HG03460 (cell line): ENCODE results near the gene HSH2D.

Experiments used
- ATAC-seq: cut with Tn5 transposase; IDR thresholded peaks from one replicate; pipeline ENCODE4 v1.9.1; 2021; ENCODE audit not compliant: unreplicated experiment

Gene HSH2D

GRCh38 chr19:16191216-16191908, 47.9 kb downstream of the HSH2D start:
- no peak for ATAC-seq

DNA sequence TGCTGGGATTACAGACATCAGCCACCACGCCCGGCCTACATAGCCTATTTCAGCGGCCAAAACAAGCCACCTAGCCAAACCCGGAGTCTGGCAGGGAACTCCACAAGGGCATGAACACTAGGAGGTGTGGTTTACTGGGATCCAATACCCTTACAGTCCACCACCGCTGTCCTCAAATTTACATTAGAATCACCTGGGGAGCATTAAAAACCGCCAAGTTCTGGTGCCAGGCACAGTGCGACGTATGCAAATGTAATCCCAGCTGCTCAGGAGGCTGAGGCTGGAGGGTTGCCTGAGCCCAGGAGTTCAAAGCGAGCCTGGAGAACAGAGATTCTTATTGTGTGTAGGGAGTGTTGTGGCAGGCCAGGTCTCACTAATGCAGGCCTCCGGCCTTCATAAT, 50.0 kb downstream of the HSH2D start:
- ATAC-seq = no peak

- peak; percentile 3 for ATAC-seq
Measured at GRCh38 chr19:16197188-16197621, 53.7 kb downstream of the HSH2D start.

DNA sequence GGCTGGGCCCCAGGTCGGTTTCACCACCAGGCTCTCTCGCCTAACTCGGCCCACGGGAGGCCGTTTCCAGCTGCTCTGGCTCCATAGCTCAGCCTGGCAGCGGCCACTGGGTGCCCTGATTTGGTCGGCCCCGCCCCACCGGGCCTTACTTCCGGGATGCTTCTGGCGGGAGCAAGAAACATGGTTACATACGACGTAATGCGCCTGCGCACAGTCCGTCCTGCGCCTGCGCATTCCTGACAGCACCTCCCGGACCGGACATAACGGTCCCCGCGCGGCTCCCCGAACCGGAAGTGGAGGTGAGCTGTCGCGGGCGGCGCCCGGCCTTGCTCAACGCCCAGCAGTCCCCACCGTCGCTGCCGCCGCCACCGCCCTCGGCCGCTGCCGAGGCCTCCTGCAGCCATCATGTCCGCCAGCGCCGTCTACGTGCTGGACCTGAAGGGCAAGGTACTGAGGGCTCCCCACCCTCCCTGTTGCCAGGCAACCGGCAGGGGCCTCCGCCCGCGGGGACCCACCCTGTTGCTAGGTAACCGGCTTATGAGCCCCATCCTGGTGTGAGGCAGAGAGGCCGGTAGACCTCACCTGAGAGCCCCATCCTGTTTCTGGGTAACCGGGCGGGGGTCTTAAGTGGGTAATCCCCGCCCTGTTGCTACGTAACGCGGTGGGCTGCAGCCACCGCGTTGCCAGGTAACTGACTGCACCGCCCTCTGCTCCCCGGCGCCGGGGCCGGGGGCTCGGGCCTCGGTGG, 54.3 kb downstream of the HSH2D start, which contains the start of gene AP1M1:
TSS of gene AP1M1 (plus strand) at position 290 of the 748 bp plus-strand sequence. CDS start at position 406, 116 bp downstream.
- peak; percentile 65 for ATAC-seq

DNA sequence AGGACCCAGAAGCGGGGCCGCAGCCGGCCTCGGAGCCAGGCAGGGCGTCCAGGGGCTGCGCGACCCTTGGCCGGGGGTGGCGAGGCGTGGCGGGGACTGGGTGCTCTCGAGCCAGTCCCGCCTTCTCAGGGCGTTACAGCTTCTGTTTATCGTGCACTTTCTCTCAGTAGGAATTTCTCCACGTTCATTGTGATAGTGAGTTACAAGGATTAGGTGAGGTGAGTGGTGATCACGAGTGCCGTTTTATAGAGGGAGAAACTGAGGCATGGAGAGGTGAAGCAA, 54.8 kb downstream of the HSH2D start:
- peak; percentile 4 for ATAC-seq

- no peak for ATAC-seq
Measured at GRCh38 chr19:16199275-16199932, 55.9 kb downstream of the HSH2D start.

- no peak for ATAC-seq
Measured at GRCh38 chr19:16200038-16201010, 56.8 kb downstream of the HSH2D start.

DNA sequence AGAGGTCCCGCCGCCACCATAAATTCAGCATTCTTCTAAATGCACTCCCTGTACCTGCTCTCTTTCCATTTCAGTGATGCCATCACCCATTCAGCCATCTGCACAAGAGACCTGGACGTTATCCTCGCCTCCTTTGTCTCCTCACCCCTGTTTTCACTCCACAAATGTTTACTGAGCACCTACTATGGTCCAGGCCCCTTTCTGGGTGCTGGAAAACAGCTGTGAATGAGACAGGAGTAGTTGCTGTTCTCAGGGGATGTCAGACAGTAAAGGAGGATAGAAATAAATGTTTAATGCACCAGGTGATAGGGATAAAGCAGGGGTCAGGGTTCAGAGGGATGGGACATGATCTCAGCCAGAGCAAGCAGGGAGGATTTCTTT, 57.5 kb downstream of the HSH2D start:
- ATAC-seq = no peak

DNA sequence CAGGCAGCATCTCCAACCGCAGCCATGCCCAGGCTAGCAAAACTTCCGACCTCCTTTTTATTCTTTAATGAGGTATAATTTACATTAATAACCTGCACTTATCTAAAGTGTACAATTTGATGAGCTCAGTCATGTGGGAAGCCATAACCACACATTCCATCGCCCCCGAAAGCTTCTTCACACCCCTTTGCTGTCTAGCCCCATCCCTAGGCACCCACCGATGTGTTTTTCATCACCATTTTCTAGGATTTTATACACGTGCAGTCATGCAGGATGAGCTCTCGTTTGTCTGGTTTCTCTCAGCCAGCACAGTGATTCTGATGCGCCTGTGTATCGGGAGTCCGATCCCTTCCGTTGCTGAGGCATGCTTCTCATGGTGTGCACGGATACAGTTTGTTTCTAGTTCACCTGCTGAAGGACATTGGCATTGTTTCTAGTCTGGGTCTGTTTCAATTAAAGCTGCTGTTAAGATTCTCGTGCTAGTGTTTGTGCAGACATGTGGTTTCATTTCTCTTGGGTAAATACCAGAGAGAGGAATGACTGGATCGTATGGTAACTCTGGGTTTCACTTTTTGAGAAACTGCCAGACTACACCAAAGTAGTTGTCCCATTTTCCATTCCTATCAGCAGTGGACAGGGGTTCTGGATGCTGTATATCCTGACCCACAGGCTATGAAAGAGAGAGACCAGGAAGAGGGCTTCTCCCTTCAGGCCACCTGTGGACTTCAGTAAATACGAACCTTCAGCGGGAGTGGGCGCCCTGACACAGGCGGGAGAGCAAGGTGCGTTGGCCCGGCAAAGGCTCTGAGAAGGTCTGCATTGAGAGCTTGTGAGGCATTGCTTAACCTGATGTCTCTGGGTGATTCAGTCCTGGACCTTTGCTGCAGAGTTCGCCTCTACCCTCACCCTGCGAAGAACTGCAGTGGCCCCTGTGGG, 59.1 kb downstream of the HSH2D start:
- no peak for ATAC-seq

DNA sequence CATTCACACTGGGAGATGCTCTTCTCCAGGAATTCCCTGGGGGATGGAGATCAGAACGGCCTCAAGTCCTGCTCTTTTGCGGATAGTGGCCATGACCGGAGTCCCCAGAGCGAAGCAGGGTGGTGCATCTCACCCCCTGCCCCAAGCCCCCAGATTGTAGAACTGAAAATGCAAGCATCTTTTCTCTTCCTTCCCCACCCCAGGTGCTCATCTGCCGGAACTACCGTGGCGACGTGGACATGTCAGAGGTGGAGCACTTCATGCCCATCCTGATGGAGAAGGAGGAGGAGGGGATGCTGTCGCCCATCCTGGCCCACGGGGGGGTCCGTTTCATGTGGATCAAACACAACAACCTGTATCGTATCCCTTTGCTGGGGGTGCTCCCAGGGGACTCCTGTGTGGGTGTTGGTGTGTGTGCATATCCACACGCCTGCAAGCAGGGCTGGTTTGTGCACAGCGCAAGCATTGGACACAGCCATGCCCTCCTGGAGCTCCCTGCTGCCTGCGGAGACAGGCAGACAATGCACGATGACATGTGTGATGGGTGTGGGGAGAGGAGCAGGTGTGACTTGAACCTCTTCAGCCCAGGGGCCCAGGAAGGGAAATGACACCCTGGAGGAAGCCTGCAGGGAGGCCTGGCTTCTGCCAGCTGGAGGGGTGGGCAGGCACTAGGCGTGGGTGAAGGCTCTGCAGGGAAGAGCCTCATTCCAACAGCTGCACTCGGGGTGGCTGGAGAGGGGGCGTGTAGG, 59.9 kb downstream of the HSH2D start:
- no peak for ATAC-seq

- no peak for ATAC-seq
Measured at GRCh38 chr19:16204005-16204294, 60.5 kb downstream of the HSH2D start.

DNA sequence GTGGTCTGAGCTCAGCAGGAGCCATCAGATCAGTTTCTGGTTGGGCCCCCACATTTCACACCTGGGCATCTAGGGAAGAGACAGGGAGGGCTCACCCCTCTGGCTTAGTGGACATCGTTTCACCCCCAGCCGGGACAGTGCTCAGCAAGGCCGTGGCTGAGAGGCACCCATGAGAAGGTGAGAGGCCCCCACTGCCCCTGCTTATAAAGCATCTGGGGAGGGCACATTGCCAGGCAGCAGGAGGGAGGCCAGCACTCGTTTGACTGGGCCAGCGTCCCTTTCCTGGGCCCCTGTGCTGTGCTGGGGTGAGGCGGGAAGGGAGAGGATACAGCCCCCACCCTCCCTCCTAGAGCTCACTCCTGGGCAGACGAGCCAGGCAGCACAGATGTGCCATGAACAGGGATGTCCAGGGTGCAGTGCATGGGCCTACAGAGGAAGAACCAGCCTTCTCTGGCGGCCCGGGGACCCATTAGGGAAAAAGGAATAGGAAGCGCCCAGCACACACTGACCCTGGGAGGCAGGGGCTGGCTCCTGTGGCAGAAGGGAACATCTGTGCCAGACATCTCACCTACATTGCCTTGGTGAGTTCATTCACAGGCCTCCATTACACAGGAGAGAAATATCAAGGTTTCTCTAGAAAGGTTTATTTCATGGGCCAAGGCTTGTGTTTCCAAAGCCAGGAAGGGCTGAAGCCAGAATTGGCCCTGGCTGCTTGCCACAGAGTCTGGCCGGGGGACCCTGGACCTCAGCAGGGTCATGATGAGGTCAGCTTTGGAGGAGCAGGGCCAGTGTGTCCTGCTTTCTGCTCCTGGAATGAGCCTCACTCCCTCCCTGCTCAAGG, 61.9 kb downstream of the HSH2D start:
- ATAC-seq = no peak

- no peak for ATAC-seq
Measured at GRCh38 chr19:16206046-16206605, 62.6 kb downstream of the HSH2D start.

DNA sequence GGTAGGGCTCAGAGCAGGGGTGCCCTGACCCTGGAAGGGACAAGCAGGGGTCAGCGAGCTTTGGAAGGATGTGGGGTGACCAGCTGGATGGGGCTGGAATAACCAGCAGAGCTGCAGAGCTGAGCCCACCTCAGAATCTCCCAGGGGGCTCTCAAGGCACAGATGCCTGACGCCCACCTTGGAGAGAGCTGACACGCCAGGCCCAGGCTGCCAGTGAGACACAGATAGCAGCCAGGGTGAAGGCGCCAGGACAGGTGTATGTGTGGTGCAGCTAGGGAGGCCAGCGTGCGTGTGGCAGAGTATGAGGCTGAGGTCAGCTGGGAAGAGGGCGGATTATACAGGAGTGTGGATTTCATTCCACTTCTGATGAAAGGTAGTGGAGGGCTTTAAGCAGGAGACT, 63.2 kb downstream of the HSH2D start:
- no peak for ATAC-seq

DNA sequence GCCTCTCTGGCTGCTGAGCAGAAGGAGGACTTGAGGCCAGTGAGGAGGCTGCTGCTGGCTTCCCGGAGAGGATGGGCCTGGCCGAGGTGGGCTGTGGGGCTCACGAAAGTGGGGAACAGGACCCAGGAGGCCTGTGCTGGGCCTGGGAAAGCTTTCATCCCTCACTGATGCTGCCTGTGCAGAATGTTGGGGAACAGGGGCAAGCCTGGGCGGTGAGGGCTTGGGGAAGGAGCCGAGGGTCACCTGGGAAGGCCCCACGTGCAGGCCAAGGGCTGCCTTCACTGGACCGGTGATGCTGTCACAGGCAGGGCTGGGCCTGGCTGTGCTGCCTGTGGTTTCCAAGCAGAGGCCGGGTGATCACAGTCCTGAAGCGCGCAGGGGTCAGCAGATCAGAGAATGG, 63.6 kb downstream of the HSH2D start:
- no peak for ATAC-seq

GRCh38 chr19:16207490-16208025, 64.1 kb downstream of the HSH2D start:
- no peak for ATAC-seq
